ENCODE data around the gene AEBP1. TPM values are rescaled to one million over a fixed set of nuclear protein-coding genes. Genes with fewer than 3 reads are reported as not detected.

AEBP1 gene
- polyA plus RNA-seq (2013, experiment 1 of 2), result 95.5 TPM
- polyA plus RNA-seq (2013, experiment 2 of 2), result 88.2 TPM

DNA sequence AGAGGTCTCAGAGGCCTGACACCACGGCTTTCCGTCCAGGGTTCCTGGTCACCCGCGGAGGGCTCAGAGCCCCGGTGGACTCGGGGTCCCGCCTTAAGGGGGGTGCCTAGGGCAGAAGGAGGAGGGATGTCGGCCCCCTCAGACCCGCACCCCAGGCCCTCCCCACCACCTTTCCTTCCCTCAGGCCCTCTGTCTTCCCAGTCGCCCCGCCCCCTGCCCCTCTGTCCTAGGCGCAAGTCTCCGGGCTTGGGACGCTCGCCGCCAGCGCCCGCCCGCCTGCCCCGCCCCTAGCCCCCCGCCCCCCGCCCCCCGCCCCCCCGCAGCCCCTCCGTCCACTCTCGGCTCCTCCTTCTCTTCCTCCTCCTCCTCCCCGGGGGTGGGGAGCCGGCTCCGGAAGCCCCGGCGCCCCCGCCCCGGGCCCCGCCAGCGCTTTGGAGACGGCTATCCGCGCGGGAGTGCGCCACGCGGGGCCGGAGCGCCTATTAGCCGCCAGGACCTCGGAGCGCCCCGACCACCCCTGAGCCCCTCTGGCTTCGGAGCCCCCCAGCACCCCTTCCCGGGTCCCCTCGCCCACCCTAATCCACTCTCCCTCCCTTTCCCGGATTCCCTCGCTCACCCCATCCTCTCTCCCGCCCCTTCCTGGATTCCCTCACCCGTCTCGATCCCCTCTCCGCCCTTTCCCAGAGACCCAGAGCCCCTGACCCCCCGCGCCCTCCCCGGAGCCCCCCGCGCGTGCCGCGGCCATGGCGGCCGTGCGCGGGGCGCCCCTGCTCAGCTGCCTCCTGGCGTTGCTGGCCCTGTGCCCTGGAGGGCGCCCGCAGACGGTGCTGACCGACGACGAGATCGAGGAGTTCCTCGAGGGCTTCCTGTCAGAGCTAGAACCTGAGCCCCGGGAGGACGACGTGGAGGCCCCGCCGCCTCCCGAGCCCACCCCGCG, at the start of gene AEBP1:
Gene AEBP1, plus strand, starts transcription at position 423 of the 937 bp plus-strand sequence. Its CDS starts 321 bp downstream, at position 744.
- peak within 1 kb of the TSS; percentile 65 to 91 for H3K4me3 ChIP-seq (ENCODE audit: insufficient read depth in 1 of 2, low read depth in 1 of 2, low read length in 2 of 2)
- H4K91ac ChIP-seq (ENCODE audit: low read length), result peak within 1 kb of the TSS; percentile 88
- H2AK5ac ChIP-seq (ENCODE audit: low read length, severe bottlenecking), result peak within 1 kb of the TSS; percentile 50
- H3K18ac ChIP-seq (ENCODE audit: low read depth in 1 of 2, low read length in 2 of 2), result peak within 1 kb of the TSS; percentile 61 to 82
- H3K36me3 ChIP-seq (ENCODE audit: control insufficient read depth in 1 of 2, insufficient read depth in 2 of 2, low read depth in 1 of 2, low read length in 2 of 2), result peaks cover 28 to 33% of the 10 kb centered on the region in 2 experiments
- peak within 1 kb of the TSS; percentile 57 for H3K27ac ChIP-seq (ENCODE audit: low read length, poor library complexity, severe bottlenecking)
- H3K9ac ChIP-seq (ENCODE audit: low read length), result peak within 1 kb of the TSS; percentile 88
- no peak within 1 kb of the TSS for H3K23ac ChIP-seq (ENCODE audit: low read length in 2 of 2)
- peak within 1 kb of the TSS; percentile 47 to 59 for H2BK12ac ChIP-seq (ENCODE audit: low read length in 2 of 2)
- peak within 1 kb of the TSS; percentile 94 for H2BK120ac ChIP-seq (ENCODE audit: low read depth, low read length)
- H3K4me2 ChIP-seq (ENCODE audit: low read length, poor library complexity, severe bottlenecking), result peak within 1 kb of the TSS; percentile 79
- H3K9me3 ChIP-seq (ENCODE audit: control insufficient read depth, low read length), result no peaks in the 10 kb centered on the region
- H3K14ac ChIP-seq (ENCODE audit: low read length in 2 of 2), result peak within 1 kb of the TSS in 1 of 2 experiments; percentile 78
- WGBS, result 2% methylated on average over 49 of the region's 87 CpGs
- peak within 1 kb of the TSS; percentile 97 for H2BK15ac ChIP-seq (ENCODE audit: low read depth, poor library complexity, severe bottlenecking)
- H3K4ac ChIP-seq (ENCODE audit: low read depth in 1 of 2, low read length in 2 of 2), result peak within 1 kb of the TSS; percentile 6 to 88
- peak within 1 kb of the TSS; percentile 63 for H2BK5ac ChIP-seq (ENCODE audit: low read depth, low read length, poor library complexity, severe bottlenecking)
- DNase-seq, result peak; percentile 55
- H3K27me3 ChIP-seq (ENCODE audit: control insufficient read depth in 1 of 2, insufficient read depth in 1 of 2, low read length in 2 of 2), result no peaks in the 10 kb centered on the region
- H3K79me1 ChIP-seq (replicated peaks; ENCODE audit: low read length, poor library complexity, severe bottlenecking), result peaks cover 4% of the 10 kb centered on the region
- H4K8ac ChIP-seq (ENCODE audit: low read length), result peak within 1 kb of the TSS; percentile 93
- H2AFZ ChIP-seq (ENCODE audit: low read depth, low read length), result no peak within 1 kb of the TSS
- H3K4me1 ChIP-seq (ENCODE audit: control insufficient read depth, insufficient read depth, low read depth, low read length), result peaks cover 65% of the 10 kb centered on the region

DNA sequence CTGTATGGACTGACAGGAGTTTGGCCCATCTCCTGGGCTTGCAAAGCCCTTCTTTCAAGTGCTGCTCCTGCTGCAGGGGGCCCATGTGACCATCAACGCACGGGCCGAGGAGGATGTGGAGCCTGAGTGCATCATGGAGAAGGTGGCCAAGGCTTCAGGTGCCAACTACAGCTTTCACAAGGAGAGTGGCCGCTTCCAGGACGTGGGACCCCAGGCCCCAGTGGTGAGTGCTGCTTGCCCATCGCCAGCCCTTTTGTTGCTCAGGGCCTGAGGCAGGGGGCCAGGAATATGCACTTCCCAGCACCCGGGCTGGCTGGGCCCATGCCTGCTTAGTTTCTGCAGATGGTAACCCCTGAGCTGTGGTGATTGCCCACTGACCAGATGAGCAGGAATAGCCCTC, 47.5 kb upstream of the AEBP1 start:
- Histone ChIP-seq H2AK5ac (ENCODE audit: low read length, severe bottlenecking) (no peak overlapping the region), H2BK5ac (ENCODE audit: low read depth, low read length, poor library complexity, severe bottlenecking) (no peak overlapping the region), H2BK15ac (ENCODE audit: low read depth, poor library complexity, severe bottlenecking) (no peak overlapping the region), H3K9ac (ENCODE audit: low read length) (no peak overlapping the region), H3K4me3 (ENCODE audit: insufficient read depth in 1 of 2, low read depth in 1 of 2, low read length in 2 of 2) (no peak overlapping the region), H4K8ac (ENCODE audit: low read length) (no peak overlapping the region), H3K36me3 (ENCODE audit: control insufficient read depth in 1 of 2, insufficient read depth in 2 of 2, low read depth in 1 of 2, low read length in 2 of 2) (peaks cover 71 to 95% of the 10 kb centered on the region in 2 experiments), H3K27ac (ENCODE audit: low read length, poor library complexity, severe bottlenecking) (no peak overlapping the region), H2BK12ac (ENCODE audit: low read length in 2 of 2) (no peak overlapping the region), H3K4ac (ENCODE audit: low read depth in 1 of 2, low read length in 2 of 2) (no peak overlapping the region), H3K4me2 (ENCODE audit: low read length, poor library complexity, severe bottlenecking) (no peak overlapping the region), H3K18ac (ENCODE audit: low read depth in 1 of 2, low read length in 2 of 2) (no peak overlapping the region), H2BK120ac (ENCODE audit: low read depth, low read length) (no peak overlapping the region), H2AFZ (ENCODE audit: low read depth, low read length) (no peak overlapping the region), H4K91ac (ENCODE audit: low read length) (no peak overlapping the region), H3K4me1 (ENCODE audit: control insufficient read depth, insufficient read depth, low read depth, low read length) (no peaks in the 10 kb centered on the region), H3K23ac (ENCODE audit: low read length in 2 of 2) (no peak overlapping the region), H3K9me3 (ENCODE audit: control insufficient read depth, low read length) (no peaks in the 10 kb centered on the region), H3K79me1 (replicated peaks; ENCODE audit: low read length, poor library complexity, severe bottlenecking) (peaks cover 42% of the 10 kb centered on the region), H3K14ac (ENCODE audit: low read length in 2 of 2) (no peak overlapping the region), H3K27me3 (ENCODE audit: control insufficient read depth in 1 of 2, insufficient read depth in 1 of 2, low read length in 2 of 2) (no peaks in the 10 kb centered on the region)
- 93% methylated on average over 7 of the region's 7 CpGs for WGBS
- DNase-seq, result no peak

- H3K4ac ChIP-seq (ENCODE audit: low read depth in 1 of 2, low read length in 2 of 2), result no peak overlapping the region
- H3K4me3 ChIP-seq (ENCODE audit: insufficient read depth in 1 of 2, low read depth in 1 of 2, low read length in 2 of 2), result no peak overlapping the region
- no peak overlapping the region for H4K91ac ChIP-seq (ENCODE audit: low read length)
- H2BK15ac ChIP-seq (ENCODE audit: low read depth, poor library complexity, severe bottlenecking), result no peak overlapping the region
- H3K4me2 ChIP-seq (ENCODE audit: low read length, poor library complexity, severe bottlenecking), result no peak overlapping the region
- no peaks in the 10 kb centered on the region for H3K4me1 ChIP-seq (ENCODE audit: control insufficient read depth, insufficient read depth, low read depth, low read length)
- H2AK5ac ChIP-seq (ENCODE audit: low read length, severe bottlenecking), result no peak overlapping the region
- no peak overlapping the region for H4K8ac ChIP-seq (ENCODE audit: low read length)
- H3K27ac ChIP-seq (ENCODE audit: low read length, poor library complexity, severe bottlenecking), result no peak overlapping the region
- no peak overlapping the region for H3K14ac ChIP-seq (ENCODE audit: low read length in 2 of 2)
- no peak overlapping the region for H2BK5ac ChIP-seq (ENCODE audit: low read depth, low read length, poor library complexity, severe bottlenecking)
- H2BK120ac ChIP-seq (ENCODE audit: low read depth, low read length), result no peak overlapping the region
- H3K79me1 ChIP-seq (replicated peaks; ENCODE audit: low read length, poor library complexity, severe bottlenecking), result peaks cover 39% of the 10 kb centered on the region
- H3K18ac ChIP-seq (ENCODE audit: low read depth in 1 of 2, low read length in 2 of 2), result no peak overlapping the region
- H3K27me3 ChIP-seq (ENCODE audit: control insufficient read depth in 1 of 2, insufficient read depth in 1 of 2, low read length in 2 of 2), result no peaks in the 10 kb centered on the region
- no peak overlapping the region for H2AFZ ChIP-seq (ENCODE audit: low read depth, low read length)
- H3K23ac ChIP-seq (ENCODE audit: low read length in 2 of 2), result no peak overlapping the region
- H3K9ac ChIP-seq (ENCODE audit: low read length), result no peak overlapping the region
- DNase-seq, result no peak
- H2BK12ac ChIP-seq (ENCODE audit: low read length in 2 of 2), result no peak overlapping the region
- H3K9me3 ChIP-seq (ENCODE audit: control insufficient read depth, low read length), result no peaks in the 10 kb centered on the region
- 94% methylated on average over 11 of the region's 11 CpGs for whole genome bisulfite sequencing
- peaks cover 73 to 96% of the 10 kb centered on the region in 2 experiments for H3K36me3 ChIP-seq (ENCODE audit: control insufficient read depth in 1 of 2, insufficient read depth in 2 of 2, low read depth in 1 of 2, low read length in 2 of 2)
Observed at GRCh38 chr7:44057181-44057848, 46.8 kb upstream of the AEBP1 start.

Data from mesenchymal stem cell (in vitro differentiated cells and primary cell).